Measurements from ENCODE around the gene CCSER1. TPM values are rescaled to one million over a fixed set of nuclear protein-coding genes. Genes with fewer than 3 reads are reported as not detected.

The CCSER1 gene
- 10 to 100 TPM in 3 of 6 donors, 1 to 10 TPM in 3; 4.4 to 26.1 (median 13.8) TPM for total RNA-seq

DNA sequence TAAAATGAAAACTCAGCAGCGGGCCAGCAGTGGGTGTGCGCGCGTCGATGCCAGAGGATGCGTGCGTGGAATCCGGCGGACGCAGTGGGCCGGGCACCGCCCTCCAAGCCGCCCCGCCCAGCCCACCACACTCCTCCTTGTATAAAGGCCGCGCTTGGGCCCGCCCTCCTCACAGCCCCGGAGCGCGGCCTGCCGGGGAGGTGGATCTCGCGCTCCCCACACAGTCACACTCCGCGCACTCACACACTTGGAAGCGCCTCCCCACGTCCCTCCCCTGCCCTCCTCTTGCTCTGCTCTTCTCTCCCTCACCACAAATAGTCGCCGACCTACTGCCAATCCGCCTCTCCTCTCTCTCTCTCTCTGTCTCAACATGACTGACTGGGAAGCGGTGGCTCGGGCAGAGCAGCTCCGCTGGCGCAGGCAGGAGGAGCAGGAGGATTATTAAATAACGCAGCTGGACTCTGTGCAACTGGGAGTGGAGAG lies at the start of gene CCSER1:
TSS of gene CCSER1 (plus strand) at position 172 of the 483 bp plus-strand sequence.
- peak in 3 of 4 donors; percentile 61 to 89 (median 73) for TF ChIP-seq POLR2A (IDR thresholded peaks at IDR 0.05)
- TF ChIP-seq POLR2AphosphoS5 (IDR thresholded peaks at IDR 0.05), result peak; percentile 71 to 75
- TF ChIP-seq EP300 (IDR thresholded peaks at IDR 0.05), result no peak
- TF ChIP-seq, protein P1, sequence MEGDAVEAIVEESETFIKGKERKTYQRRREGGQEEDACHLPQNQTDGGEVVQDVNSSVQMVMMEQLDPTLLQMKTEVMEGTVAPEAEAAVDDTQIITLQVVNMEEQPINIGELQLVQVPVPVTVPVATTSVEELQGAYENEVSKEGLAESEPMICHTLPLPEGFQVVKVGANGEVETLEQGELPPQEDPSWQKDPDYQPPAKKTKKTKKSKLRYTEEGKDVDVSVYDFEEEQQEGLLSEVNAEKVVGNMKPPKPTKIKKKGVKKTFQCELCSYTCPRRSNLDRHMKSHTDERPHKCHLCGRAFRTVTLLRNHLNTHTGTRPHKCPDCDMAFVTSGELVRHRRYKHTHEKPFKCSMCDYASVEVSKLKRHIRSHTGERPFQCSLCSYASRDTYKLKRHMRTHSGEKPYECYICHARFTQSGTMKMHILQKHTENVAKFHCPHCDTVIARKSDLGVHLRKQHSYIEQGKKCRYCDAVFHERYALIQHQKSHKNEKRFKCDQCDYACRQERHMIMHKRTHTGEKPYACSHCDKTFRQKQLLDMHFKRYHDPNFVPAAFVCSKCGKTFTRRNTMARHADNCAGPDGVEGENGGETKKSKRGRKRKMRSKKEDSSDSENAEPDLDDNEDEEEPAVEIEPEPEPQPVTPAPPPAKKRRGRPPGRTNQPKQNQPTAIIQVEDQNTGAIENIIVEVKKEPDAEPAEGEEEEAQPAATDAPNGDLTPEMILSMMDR (IDR thresholded peaks at IDR 0.05), result peak in 1 of 6 experiments; percentile 12
- DNase-seq, result peak; percentile 84 to 94
- Histone ChIP-seq H3K36me3 (no peaks in the 10 kb centered on the region), H3K9me3 (no peaks in the 10 kb centered on the region), H3K27me3 (peaks cover 0 to 5% (median 0%) of the 10 kb centered on the region in 4 donors), H3K27ac (peak within 1 kb of the TSS; percentile 75 to 83 (median 80)), H3K4me1 (peaks cover 6 to 23% (median 11%) of the 10 kb centered on the region in 4 donors), H3K4me3 (peak within 1 kb of the TSS; percentile 38 to 77 (median 74))
- WGBS, 2 donors, result 1 to 5% methylated on average over 13 to 35 of the region's 35 CpGs
- peak; percentile 95 to 97 for ATAC-seq (ENCODE audit: low FRiP score in 2 of 2)

DNA sequence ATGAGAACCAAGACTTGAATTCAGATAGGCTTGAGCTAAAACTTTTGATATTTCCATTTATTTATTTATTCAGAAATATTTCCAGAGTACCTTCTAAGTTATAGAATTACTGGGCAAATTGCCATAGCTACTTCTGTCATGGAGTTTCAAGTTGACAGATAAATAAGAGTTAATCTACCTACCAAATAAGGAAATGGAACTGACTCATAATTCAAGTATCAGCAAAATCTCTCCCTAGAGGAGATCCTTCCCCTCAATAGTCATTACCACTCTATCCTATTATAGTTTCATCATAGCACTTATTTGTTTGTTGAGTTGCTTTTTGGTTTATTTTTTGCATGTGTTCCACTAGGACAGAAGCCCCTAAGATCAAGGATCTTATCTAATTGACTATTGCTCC lies 48.8 kb upstream of the CCSER1 start:
- DNase-seq (no peak), ATAC-seq (ENCODE audit: low FRiP score in 2 of 2) (peak in 1 of 2 donors; percentile 57)
- Histone ChIP-seq H3K9me3 (no peaks in the 10 kb centered on the region), H3K27me3 (no peaks in the 10 kb centered on the region), H3K4me1 (no peaks in the 10 kb centered on the region), H3K27ac (no peak overlapping the region), H3K4me3 (no peak overlapping the region), H3K36me3 (no peaks in the 10 kb centered on the region)
- no peak for TF ChIP-seq POLR2A (IDR thresholded peaks at IDR 0.05)

DNA sequence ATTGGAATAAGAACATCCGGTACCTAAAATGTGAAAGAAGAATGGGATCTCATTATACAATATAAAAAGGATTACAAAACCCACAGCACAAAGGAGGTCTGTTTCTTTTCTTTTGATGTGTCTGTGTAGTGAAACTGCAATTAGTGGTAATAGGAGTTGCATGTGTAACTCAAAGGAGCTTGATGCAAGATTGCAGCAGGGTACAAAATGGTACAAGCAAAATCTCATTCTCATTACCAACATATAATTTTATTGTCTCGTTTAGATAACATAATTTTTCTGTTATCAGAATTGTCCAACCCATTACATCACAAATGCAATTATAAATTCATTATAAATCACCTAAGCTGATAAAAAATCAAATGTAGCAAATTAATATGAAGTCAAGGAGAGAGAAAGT lies 47.1 kb upstream of the CCSER1 start:
- Histone ChIP-seq H3K27ac (no peak overlapping the region), H3K4me1 (peaks cover 0 to 3% (median 0%) of the 10 kb centered on the region in 4 donors), H3K4me3 (no peak overlapping the region), H3K9me3 (no peaks in the 10 kb centered on the region), H3K27me3 (no peaks in the 10 kb centered on the region), H3K36me3 (no peaks in the 10 kb centered on the region)
- ATAC-seq (ENCODE audit: low FRiP score in 2 of 2) (no peak), DNase-seq (no peak)
- WGBS, 2 donors, result 90 to 91% methylated on average over 2 of the region's 2 CpGs
- TF ChIP-seq POLR2A (IDR thresholded peaks at IDR 0.05) (no peak), EP300 (IDR thresholded peaks at IDR 0.05) (no peak), POLR2AphosphoS5 (IDR thresholded peaks at IDR 0.05) (no peak)
- TF ChIP-seq, protein P1 (IDR thresholded peaks at IDR 0.05), result no peak

DNA sequence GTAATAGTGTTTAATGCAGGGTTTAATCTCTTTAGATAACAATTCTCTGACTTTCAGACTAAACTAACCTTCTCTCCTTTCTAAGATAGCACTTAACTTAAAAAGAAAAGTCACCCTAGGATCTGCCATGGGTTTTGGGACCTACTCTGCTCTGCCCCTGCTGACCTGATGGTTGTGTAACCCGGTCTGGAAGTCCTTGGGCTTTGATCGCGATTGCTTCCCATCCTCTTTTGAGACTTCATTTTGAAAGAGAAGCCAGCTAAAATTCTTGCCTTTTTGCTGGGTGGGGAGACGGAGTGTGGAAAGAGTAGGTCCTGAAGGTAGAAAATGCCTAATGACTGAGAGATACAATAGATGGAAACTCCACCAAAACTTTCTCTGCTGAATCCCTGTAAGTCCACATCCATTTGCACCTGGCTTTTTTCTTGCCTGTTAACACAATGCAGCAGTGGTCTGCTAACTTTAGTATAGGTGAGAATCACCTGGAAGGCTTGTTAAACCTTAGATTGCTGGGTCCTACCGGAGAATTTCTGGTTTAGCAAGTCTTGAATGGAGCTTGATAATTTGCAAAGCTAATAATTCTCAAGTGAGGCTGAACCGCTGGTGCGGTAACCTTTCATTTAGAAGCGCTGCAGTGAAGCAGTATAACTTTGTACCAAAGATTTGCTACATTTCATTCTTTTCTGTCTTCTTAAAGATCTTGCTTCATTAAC lies 45.6 kb upstream of the CCSER1 start:
- H3K9me3 ChIP-seq, result no peaks in the 10 kb centered on the region
- peaks cover 0 to 4% (median 0%) of the 10 kb centered on the region in 4 donors for H3K4me1 ChIP-seq
- no peak overlapping the region for H3K27ac ChIP-seq
- DNase-seq, result no peak
- ATAC-seq (ENCODE audit: low FRiP score in 2 of 2), result no peak
- 73% methylated on average over 8 of the region's 8 CpGs for WGBS, 2 donors
- TF ChIP-seq POLR2AphosphoS5 (IDR thresholded peaks at IDR 0.05), result no peak
- H3K27me3 ChIP-seq, result no peaks in the 10 kb centered on the region
- no peak overlapping the region for H3K4me3 ChIP-seq
- H3K36me3 ChIP-seq, result no peaks in the 10 kb centered on the region

DNA sequence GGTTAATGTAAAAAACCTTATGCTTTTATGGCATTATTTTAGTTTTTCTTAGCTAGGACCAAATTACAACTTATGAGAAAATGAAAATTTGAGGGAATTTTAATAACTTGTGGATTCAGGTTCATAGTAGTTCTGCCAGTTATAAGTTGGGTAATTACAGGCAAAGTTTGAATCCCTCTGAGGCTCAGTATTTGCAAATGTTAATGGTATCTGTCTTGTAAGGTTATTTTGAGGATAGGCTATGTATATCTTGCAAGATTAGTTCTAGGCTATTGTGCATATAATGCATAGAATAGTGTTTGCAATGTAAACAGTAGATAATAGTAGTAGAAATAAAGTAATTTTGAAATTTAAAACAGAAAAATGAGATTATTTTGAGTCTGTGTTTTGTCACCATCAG lies 44.7 kb upstream of the CCSER1 start:
- Histone ChIP-seq H3K27me3 (no peaks in the 10 kb centered on the region), H3K4me3 (no peak overlapping the region), H3K9me3 (no peaks in the 10 kb centered on the region), H3K36me3 (no peaks in the 10 kb centered on the region), H3K4me1 (peaks cover 0 to 4% (median 0%) of the 10 kb centered on the region in 4 donors), H3K27ac (no peak overlapping the region)
- TF ChIP-seq POLR2AphosphoS5 (IDR thresholded peaks at IDR 0.05) (no peak), POLR2A (IDR thresholded peaks at IDR 0.05) (no peak)
- TF ChIP-seq, protein P1 (IDR thresholded peaks at IDR 0.05), result no peak
- no peak for ATAC-seq (ENCODE audit: low FRiP score in 2 of 2)
- no peak for DNase-seq

Measured in upper lobe of left lung (tissue), 6 donors.